ENCODE data around the gene ENTPD6.
"Not testable (repeated sequence)": the region's sequence is repeated elsewhere in the genome, so short reads cannot be mapped to it uniquely, and the experiment has no call there.

The ENTPD6 gene

DNA sequence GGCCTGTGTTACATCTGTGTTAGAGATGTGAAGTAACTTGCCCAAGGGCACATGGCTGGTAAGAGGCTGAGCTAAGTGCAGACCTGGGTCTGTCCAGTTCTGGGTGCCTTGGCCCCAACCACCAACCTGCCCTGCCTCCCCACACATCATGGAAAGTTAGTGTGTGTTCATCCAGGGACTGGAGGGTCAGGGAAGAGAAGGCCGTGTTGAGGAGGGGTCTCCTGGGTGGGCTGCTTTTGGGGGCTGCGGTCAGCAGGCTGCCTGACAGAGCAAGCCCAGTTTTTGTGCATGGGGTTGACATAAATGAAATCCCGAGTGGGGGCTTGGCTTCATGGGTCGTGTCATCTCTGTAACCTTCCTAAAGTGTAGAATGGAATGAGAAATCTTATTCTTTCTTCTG, 63.3 kb downstream of the ENTPD6 start:
- no peak for DNase-seq

DNA sequence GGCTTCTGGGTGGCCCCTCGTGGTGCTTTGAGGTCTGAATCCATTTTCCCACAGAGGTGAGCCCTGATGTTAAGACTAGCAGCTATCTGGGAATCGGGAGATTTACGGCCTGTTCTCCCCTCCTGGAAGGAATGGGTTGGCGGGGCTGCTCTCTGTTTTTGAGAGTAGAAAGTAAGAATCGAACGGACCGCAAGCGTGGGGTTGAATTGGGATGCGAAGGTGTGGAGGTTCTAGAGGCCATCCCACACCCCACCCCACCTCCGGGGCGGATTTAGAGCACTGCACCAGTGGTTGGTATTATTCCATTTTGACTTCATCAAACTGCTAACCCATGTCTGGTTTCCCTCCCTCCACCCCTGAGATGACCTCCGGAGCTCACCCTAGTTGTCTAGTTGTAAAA, 63.8 kb downstream of the ENTPD6 start:
- no peak for DNase-seq

DNA sequence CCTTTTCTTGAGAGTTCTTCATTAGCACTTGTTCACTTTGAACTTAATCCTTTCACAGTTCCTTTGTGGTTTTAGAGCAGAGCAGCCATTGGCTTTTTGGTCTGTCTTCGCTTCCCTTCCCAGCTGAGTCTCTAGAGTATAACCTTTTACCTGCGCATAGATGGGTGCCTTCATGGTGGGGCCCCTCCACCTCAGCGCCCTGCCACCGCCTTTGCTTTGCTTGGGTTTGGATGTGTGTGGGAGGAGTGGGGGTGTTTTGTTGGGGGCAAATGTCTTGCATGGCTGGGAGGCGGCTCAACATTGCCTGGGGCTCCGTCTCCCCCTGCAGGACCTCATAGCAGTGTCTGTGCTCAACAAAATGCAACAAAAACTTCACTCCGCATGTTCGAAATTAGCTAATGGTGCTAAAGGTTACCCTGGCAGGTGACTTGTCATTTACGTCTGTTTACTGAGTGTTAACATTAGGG, 64.3 kb downstream of the ENTPD6 start:
- DNase-seq: no peak

DNA sequence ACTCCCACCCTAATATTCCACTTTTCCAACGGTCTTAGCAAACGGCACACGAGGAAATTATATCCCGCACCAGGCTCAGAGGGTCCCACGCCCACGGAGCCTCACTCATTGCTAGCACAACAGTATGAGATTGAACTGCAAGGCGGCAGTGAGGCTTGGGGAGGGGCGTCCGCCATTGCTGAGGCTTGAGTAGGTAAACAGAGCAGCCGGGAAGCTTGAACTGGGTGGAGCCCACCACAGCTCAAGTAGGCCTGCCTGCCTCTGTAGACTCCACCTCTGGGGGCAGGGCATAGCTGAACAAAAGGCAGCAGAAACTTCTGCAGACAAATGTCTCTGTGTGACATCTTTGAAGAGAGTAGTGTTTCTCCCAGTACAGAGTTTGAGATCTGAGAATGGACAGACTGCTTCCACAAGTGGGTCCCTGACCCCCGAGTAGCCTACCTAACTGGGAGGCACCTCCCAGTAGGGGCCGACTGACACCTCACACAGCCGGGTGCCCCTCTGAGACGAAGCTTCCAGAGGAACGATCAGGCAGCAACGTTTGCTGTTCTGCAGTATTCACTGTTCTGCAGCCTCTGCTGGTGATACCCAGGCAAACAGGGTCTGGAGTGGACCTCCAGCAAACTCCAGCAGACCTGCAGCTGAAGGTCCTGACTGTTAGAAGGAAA, 65.4 kb downstream of the ENTPD6 start:
- not testable (repeated sequence) for DNase-seq

DNA sequence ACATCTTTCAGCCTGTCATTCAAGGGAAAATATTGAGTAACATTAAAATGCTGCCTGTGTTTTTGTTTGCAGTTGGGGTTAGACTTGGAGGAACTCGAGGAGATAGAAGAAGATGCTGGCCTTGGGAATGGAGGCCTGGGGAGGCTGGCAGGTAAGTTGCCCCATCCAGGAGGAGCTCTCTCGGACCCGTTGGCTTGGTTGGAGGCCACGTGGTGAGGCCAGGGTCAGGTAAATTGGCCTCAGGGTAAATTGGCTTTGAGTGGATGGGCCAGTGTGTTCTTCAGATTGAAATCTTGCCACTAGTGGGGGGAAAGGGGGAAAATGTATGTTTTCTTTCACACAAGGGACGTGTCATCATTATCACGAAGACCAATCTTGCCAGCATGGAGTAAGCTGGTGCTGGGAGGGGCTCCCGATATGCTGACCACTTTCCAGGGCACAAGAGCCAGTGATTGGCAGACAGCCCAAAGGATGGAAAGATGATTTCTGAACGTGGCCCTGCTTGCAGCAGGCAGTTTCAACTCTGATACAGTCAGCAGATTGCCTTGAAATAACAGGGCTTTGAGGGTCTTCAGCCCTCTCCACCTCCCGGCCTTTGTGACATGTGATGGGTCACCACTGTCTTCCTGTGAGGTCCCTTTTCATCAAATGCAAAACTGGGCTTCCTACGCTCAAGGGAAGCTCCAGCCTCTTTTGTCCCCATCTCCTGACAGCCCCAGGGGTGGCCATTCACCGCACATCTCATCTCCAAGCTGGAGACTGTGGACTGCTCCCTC, 73.7 kb downstream of the ENTPD6 start:
- DNase-seq: no peak

DNA sequence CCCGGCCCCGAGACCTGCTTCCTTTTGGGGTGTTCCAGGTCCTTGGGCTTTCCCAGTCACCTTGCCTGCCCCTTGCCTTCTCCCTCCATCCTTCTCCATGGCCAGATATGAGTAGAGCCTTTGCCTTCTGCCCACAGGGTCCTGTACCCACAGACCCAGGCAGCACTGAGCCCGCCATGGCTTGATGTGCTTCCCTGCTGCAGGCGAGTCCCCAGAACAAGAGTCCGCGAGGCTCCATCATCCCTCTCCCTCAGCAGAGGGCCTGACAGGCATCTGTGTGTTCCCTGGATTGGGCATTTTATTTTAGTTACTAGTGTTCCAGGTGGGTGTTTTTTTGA, 74.3 kb downstream of the ENTPD6 start:
- DNase-seq: no peak

DNA sequence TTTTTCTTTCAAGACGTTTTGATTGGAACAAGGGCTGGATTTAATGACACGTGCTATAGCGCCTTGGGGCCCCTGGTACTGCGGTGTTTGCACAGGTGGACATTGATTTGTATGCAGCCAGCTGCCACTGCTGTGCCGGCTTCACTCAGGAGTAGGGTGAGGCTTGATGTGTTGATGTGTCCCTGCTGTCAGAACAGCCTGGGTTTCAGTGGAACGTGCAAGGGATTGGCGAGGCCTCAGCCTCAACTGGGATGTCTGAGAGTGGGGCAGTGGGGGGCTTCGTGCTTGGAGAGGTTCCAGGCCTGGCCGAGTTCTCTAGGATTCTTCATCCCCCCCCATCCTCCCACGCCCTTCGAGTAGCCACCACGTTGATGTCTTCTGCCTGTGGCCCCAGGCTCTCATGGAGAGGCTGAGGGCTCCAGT, 75.3 kb downstream of the ENTPD6 start:
- no peak for DNase-seq

DNA sequence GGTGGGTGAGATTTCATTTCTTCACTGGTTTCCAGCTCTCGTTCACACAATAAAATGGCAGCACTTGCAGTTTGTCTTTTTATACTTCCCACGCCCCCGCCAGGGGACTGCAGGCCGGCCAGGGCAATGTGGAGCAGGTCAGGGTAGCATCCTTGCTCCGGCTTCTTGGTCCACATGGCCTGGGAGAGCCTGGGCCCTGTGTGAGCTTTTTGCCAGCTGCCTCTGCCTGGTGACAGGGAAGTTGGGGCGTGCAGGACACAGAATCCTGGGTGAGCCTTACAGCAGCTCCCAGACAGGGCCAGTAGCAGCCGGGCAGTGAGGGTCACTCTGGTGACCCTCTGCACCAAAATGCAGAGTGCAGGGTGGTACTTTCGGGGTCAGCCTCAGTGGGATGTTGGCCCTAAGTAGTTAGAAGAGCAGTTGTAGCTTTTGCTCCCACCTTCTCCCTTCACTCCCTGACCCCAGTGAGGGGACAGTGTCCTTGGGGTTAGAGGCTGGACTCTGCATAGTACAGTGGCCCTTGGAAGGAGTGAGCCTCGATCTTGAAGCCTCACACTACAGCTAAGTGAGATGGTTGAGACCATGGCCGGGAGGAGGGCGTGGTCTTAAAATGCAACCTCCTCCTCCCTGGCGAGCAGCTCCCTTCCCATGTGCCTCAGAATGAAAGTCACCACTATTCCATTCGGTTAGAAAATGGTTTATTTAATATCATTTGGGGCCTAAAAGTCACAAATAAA, 76.1 kb downstream of the ENTPD6 start:
- no peak for DNase-seq

DNA sequence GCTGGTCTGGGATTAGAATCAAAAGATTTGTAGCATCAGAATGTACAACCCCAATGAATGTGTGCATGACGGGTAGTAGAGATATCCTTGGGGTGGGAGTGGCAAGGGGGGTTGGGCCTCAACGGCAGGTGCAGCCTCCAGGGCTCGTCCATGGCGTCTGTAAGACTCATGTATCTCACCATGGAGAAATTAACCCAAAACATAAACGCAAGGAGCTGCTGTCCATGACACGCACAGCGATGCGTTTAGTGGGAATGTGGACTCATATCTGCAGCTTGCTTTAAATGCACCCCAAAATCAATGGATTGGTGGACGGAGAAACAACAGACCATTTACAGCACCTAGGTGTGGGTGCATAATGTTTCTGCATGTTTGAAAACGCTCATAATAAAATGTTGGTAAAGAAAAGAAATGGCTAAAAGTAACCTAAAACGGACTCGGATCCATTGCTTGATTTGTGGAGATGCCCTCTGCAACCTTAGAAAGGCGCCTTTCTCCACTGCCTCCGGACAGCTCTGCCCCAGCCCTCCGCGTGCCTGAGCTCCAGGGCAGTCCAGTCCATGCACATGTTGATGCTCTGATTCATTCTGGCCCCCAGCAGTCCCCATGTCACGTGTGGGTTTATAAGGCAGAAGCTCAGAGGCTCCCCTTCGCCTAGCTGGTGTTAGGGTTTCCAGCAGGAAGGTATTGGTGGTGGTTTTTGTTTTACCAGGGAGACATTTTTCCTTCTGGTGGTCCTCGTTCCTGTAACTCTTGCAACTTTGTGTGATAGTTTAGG, 76.9 kb downstream of the ENTPD6 start:
- no peak for DNase-seq

DNA sequence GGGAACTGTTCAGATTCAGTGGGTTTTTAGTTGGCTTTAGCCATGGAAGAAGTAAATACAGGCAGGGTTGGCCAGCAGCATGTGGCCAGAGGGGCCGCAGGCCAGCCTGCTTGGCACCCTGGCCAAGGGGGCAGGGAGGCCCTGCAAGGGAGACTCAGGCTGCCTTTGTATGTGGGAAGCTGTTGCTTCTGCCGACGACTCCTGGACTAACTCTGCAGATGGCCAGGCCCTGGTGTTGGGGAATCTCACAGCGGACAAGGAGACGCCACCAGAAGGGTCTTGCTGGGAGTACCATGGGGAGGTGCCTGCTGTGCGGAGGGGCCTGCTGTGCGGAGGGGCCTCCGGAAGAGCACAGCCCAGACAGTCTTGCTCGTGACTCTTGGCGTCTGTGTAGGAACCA, 77.5 kb downstream of the ENTPD6 start:
- DNase-seq: peak in 1 of 2 experiments; percentile 86

DNA sequence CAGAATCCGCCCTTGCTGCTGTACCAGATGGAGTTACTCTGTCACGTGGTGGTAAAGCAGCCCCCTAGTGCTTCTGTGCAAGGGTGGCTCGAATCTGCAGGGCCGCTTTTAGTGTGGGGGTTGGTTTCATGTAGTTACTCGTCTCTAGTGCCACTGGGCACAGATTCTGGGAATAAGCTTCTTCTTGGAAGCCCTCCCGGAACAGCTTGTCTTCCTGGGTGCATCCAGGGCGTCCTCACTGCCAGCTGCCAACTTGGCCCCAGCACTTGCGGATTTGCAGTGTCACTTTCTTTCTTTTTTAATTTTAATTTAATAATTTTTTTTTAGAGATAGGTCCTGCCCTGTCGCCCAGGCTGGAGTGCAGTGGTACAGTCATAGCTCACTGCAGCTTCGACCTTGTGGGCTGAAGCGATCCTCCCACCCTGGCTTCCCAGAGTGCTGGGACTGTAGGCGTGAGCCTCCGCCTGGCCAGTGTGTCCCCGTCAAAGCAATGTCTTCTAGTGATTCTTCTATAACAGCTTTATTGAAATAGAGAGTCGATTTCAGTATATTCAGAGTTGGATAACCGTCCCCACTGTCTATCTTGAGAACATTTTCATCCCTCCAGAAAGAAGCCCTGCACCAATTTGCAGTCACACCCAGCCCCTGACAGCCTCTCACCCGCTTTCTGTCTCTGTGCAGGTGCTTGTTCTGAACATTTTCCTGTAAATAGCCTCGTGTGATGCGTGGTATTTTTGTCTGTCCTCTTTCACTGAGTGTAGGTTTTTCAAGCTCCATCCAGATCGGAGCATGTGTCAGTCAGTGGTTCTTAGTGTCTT, 78.2 kb downstream of the ENTPD6 start:
- peak; percentile 93 to 98 for DNase-seq

DNA sequence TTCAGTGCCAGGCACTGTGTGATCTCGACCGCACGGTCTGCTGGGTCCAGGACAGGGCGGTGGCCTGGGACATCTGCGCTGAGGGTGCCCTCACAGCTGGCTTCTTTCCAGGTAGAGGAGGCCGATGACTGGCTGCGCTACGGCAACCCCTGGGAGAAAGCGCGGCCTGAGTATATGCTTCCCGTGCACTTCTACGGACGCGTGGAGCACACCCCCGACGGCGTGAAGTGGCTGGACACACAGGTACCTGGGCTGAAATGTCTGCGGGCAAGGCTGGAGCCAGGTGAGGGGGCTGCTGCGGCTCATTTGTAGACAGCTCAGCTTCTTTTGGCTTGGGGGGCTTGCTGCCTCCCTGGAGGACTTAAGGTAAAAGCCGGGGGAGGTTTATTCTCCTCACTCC, 79.0 kb downstream of the ENTPD6 start:
- DNase-seq: no peak

DNA sequence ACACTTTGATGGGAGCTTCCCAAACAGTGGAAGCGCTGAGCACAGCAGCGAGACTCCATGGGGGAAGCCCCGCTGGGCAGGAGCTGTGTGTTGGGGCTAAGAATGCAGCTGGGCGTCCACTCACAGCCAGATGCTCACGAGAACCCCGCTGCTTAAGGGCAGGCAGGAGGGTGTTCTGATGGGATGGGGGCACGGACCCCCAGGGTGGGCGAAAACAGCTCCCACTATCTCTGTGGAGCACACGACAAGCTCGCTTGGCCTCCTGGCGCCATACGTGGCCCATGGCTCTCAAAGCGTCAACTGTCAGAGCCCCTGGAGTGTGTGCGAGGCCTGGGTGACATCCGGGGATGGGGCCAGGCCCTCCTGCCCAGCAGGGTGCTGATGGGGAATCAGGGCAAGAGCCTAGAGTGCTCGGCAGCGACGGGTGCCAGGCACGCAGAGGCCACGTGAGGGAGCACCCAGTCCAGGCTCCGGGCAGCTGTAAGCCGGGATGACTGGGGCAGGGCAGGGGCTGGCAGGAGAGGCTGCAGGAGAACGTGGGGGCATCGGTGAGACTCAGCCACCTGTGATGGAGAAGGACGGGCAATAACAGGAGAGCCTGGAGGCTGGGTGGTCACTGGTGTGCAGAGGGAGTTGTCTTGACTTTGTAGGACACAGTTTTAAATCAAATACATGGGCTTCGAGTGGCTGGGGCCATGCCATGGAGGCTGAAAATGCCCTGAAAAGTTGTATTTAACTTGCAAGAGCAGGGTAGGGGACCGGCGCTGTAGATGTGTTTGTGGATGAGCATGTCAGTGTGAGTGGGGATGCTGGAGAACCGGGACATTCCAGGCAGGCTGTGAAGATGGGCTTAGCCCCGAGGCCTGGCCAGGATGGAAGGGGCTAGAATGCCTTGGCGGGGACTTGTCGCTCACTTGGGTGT, 79.6 kb downstream of the ENTPD6 start:
- no peak for DNase-seq

DNA sequence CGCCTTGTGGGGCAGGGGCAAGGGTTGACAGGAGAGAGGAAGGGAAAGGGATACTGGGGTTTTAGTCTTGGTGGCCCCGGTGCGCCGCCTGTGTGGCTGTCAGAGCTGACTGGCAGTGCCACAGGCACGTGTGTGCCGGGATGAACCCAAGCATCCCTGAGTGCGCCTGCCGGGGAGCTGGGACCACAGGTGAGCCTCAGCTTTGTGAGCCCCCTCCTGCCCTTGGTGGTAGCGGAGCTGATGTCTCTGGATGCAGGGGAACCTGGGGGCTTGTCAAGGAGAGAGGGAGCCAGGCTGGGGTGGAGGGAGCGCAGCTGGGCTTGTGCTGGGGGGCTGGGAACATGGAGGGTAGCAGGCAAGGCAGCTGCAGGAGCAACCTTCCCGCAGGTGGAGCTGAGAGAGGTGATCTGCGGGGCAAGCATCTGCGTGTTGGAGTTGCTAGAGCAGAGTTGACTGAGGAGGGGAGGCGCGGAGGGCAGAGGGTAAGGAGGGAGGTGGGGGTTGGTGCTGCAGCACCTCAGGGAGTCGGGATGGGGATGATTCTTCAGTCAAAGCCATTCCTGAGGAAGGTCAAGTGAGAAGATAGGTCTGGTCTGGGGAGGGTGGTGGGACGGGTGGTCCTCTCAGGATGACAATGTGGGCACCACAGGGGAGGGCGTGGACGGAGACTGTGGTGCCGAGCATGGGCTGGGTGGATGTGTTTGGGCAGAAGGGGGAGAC, 80.5 kb downstream of the ENTPD6 start:
- no peak for DNase-seq

Measured in NCI-H524 (cell line).